K562 (cell line): ENCODE data around the gene NLK. TPM values are rescaled to one million over a fixed set of nuclear protein-coding genes. Genes with fewer than 3 reads are reported as not detected.
A peak's percentile ranks its signal among the peaks of the same experiment; 100 is the strongest.

Experiments used
- CBFA2T2 ChIP-seq: fragments of 450-650 bp; conservative IDR thresholded peaks from 2 replicates; pipeline ENCODE4 v1.6.1; 2017; ENCODE audit warnings: mild to moderate bottlenecking
- CBFA2T3 ChIP-seq: fragments of 450-650 bp; IDR thresholded peaks from 2 replicates; pipeline ENCODE4 v1.6.1; 2017
- CBX3 ChIP-seq, 2 experiments: IDR thresholded peaks; 1 replicate in 1 of 2; 2 replicates in 1 of 2; pipeline ENCODE4 v1.6.1; 2012; ENCODE audit warnings: inconsistent platforms in 2 of 2, low read length in 2 of 2, borderline replicate concordance in 1 of 2, control low read depth in 1 of 2
- CREM ChIP-seq: IDR thresholded peaks from 2 replicates; pipeline ENCODE4 v1.6.1; 2014; ENCODE audit warnings: antibody characterized with exemption, low read depth
- CTCFL ChIP-seq: IDR thresholded peaks from 2 replicates; pipeline ENCODE4 v1.6.1; 2011; ENCODE audit warnings: borderline replicate concordance, low read depth, mild to moderate bottlenecking, moderate library complexity, low read length; ENCODE audit not compliant: insufficient read depth, poor library complexity, severe bottlenecking
- ELF4 ChIP-seq: fragments of 450-650 bp; formaldehyde crosslinking; IDR thresholded peaks from 2 replicates; pipeline ENCODE4 v1.4.0; 2022; ENCODE audit warnings: missing genetic modification characterization
- FOSL1 ChIP-seq: fragments of 200-800 bp; sonication (Bioruptor generic); conservative IDR thresholded peaks from 2 replicates; pipeline ENCODE4 v1.6.1; 2016; ENCODE audit warnings: missing genetic modification characterization, missing compliant biosample characterization
- HDAC2 ChIP-seq: fragments of 450-650 bp; IDR thresholded peaks from 2 replicates; pipeline ENCODE4 v1.6.1; 2016; ENCODE audit warnings: mild to moderate bottlenecking
- MTA2 ChIP-seq: fragments of 450-650 bp; IDR thresholded peaks from 2 replicates; pipeline ENCODE4 v1.6.1; 2016; ENCODE audit warnings: low read depth
- PBX2 ChIP-seq, 2 experiments: IDR thresholded peaks in 1 of 2; conservative IDR thresholded peaks in 1 of 2; 2 replicates each; pipeline ENCODE4 v1.6.1; 2016; ENCODE audit warnings: low read depth in 2 of 2, mild to moderate bottlenecking in 1 of 2, missing compliant biosample characterization in 1 of 2, missing genetic modification characterization in 1 of 2, moderate library complexity in 1 of 2
- PHB2 ChIP-seq: fragments of 450-650 bp; IDR thresholded peaks from 2 replicates; pipeline ENCODE4 v1.6.1; 2017; ENCODE audit warnings: low read depth
- POLR2AphosphoS5 ChIP-seq: IDR thresholded peaks from 2 replicates; pipeline ENCODE4 v1.6.1; 2011; ENCODE audit warnings: mild to moderate bottlenecking, low read depth, low read length, moderate library complexity; ENCODE audit not compliant: control insufficient read depth, insufficient read depth
- PTBP1 ChIP-seq: fragments of 200-400 bp; formaldehyde crosslinking; IDR thresholded peaks from 2 replicates; pipeline ENCODE4 v1.6.1; 2017; ENCODE audit warnings: low read depth, low read length
- TAL1 ChIP-seq: fragments of 450-650 bp; IDR thresholded peaks from 2 replicates; pipeline ENCODE4 v1.6.1; 2016; ENCODE audit warnings: mild to moderate bottlenecking
- TEAD4 ChIP-seq, 2 experiments: sonication (generic) in 1 of 2; formaldehyde crosslinking in 1 of 2; IDR thresholded peaks; 2 replicates each; pipeline versions ENCODE4 v1.6.1 to v1.8.0; 2012 to 2022; ENCODE audit warnings: borderline replicate concordance in 1 of 2, inconsistent platforms in 1 of 2, low read length in 1 of 2, mild to moderate bottlenecking in 1 of 2, missing genetic modification reagents in 1 of 2
- TRIM24 ChIP-seq, 2 experiments: fragments of 450-650 bp; IDR thresholded peaks; 2 replicates each; pipeline ENCODE4 v1.6.1; 2016
- ZMIZ1 ChIP-seq, 2 experiments: fragments of 150-350 bp in 1 of 2; IDR thresholded peaks; 2 replicates each; pipeline ENCODE4 v1.6.1; 2012 to 2016; ENCODE audit warnings: low read depth in 2 of 2, low read length in 2 of 2, mild to moderate bottlenecking in 1 of 2, moderate library complexity in 1 of 2
- ZNF165 ChIP-seq: fragments of 250-450 bp; sonication (Bioruptor Pico); IDR thresholded peaks from 2 replicates; pipeline ENCODE4 v1.4.0; 2020; ENCODE audit warnings: borderline replicate concordance
- ZNF175 ChIP-seq: fragments of 200-800 bp; sonication (Bioruptor generic); IDR thresholded peaks from 2 replicates; pipeline ENCODE4 v1.6.1; 2016; ENCODE audit warnings: low read depth, mild to moderate bottlenecking, missing genetic modification characterization, missing compliant biosample characterization
- ZNF3 ChIP-seq: fragments of 250-450 bp; sonication (Bioruptor Pico); IDR thresholded peaks from 2 replicates; pipeline ENCODE4 v1.5.0; 2021; ENCODE audit warnings: mild to moderate bottlenecking, moderate library complexity
- ZNF766 ChIP-seq: fragments of 200-800 bp; sonication (Bioruptor generic); conservative IDR thresholded peaks from 2 replicates; pipeline ENCODE4 v1.6.1; 2016; ENCODE audit warnings: missing genetic modification characterization, missing compliant biosample characterization
- polyA plus RNA-seq, 8 experiments: library from polyadenylated mRNA; depleted of rRNA in 4 of 8; stranded (reverse) in 5 of 8; unstranded in 3 of 8; fragments of >200 nt; fragmentation: Nextera tagmentation in 2 of 8; fragmentation: Illumina TruSeq in 1 of 8; extraction: Ambion mirVana in 2 of 8; extraction: Trizol in 1 of 8; gene quantifications; 2 replicates each; pipeline versions ENCODE4 v1.2.1 to v1.2.3, GENCODE V29; 2011 to 2014; ENCODE audit warnings: inconsistent platforms in 1 of 8, missing spikeins in 1 of 8
- total RNA-seq, 7 experiments: library from RNA; depleted of rRNA in 6 of 7; stranded (reverse); fragments of >200 nt in 6 of 7; fragmentation: Illumina TruSeq in 2 of 7; extraction: Trizol in 2 of 7; gene quantifications; 2 replicates each; pipeline versions ENCODE4 v1.2.1 to v1.2.3, GENCODE V29; 2011 to 2021; ENCODE audit warnings: low replicate concordance in 1 of 7

The NLK gene
- total and polyA plus RNA-seq, 9 of the 15 experiments (the other 6 are each of a cell fraction or from before 2014, with no cell fraction given) = 10.9 to 59.6 (median 26.7) TPM

- TF ChIP-seq ZNF165 (no peak), CREM (peak; percentile 29; the same call in 1 of the 2 replicates), FOSL1 (tag) (peak; percentile 92), ZMIZ1 (IDR thresholded peaks at IDR 0.05; ENCODE audit: low read depth in 2 of 2, low read length in 2 of 2) (peak in 1 of 2 experiments; percentile 77; a peak in 2 of 4 replicates), ZNF175 (CRISPR knock-in tag) (no peak), CBX3 (IDR thresholded peaks at IDR 0.05; ENCODE audit: borderline replicate concordance in 1 of 2, low read length in 2 of 2) (peak in 1 of 2 experiments; percentile 56; a peak in 1 of 3 replicates), ZNF3 (CRISPR knock-in tag) (no peak), PTBP1 (no peak), ZNF766 (CRISPR knock-in tag) (peak; percentile 54; the same call in 1 of the 2 replicates), CTCFL (no peak), TAL1 (peak; percentile 89), ELF4 (CRISPR knock-in tag) (no peak), CBFA2T3 (peak; percentile 93), PHB2 (peak; percentile 36; the same call in 1 of the 2 replicates), MTA2 (peak; percentile 83), TEAD4 (IDR thresholded peaks at IDR 0.05; ENCODE audit: low read length) (peak; percentile 89), TEAD4 (CRISPR knock-in tag; IDR thresholded peaks at IDR 0.05; ENCODE audit: borderline replicate concordance) (no peak), TRIM24 (IDR thresholded peaks at IDR 0.05) (peak; percentile 58 to 71; a peak in 3 of 4 replicates), HDAC2 (peak; percentile 30; the same call in 1 of the 2 replicates), PBX2 (CRISPR knock-in tag; IDR thresholded peaks at IDR 0.05; ENCODE audit: low read depth) (no peak), PBX2 (tag; conservative IDR thresholded peaks at IDR 0.05; ENCODE audit: low read depth) (0 out of 2 replicates have a peak, but pooled peaks have one; percentile 6), CBFA2T2 (peak; percentile 88), POLR2AphosphoS5 (peak; percentile 86)
Observed at GRCh38 chr17:28105501-28105900, 63.0 kb downstream of the NLK start (continued).
